Measurements from ENCODE around the gene KCNS3. TPM values are rescaled to one million over a fixed set of nuclear protein-coding genes. Genes with fewer than 3 reads are reported as not detected.

The KCNS3 gene, protein sequence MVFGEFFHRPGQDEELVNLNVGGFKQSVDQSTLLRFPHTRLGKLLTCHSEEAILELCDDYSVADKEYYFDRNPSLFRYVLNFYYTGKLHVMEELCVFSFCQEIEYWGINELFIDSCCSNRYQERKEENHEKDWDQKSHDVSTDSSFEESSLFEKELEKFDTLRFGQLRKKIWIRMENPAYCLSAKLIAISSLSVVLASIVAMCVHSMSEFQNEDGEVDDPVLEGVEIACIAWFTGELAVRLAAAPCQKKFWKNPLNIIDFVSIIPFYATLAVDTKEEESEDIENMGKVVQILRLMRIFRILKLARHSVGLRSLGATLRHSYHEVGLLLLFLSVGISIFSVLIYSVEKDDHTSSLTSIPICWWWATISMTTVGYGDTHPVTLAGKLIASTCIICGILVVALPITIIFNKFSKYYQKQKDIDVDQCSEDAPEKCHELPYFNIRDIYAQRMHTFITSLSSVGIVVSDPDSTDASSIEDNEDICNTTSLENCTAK
- 1.0 and 1.3 TPM in 2 replicates for total RNA-seq

DNA sequence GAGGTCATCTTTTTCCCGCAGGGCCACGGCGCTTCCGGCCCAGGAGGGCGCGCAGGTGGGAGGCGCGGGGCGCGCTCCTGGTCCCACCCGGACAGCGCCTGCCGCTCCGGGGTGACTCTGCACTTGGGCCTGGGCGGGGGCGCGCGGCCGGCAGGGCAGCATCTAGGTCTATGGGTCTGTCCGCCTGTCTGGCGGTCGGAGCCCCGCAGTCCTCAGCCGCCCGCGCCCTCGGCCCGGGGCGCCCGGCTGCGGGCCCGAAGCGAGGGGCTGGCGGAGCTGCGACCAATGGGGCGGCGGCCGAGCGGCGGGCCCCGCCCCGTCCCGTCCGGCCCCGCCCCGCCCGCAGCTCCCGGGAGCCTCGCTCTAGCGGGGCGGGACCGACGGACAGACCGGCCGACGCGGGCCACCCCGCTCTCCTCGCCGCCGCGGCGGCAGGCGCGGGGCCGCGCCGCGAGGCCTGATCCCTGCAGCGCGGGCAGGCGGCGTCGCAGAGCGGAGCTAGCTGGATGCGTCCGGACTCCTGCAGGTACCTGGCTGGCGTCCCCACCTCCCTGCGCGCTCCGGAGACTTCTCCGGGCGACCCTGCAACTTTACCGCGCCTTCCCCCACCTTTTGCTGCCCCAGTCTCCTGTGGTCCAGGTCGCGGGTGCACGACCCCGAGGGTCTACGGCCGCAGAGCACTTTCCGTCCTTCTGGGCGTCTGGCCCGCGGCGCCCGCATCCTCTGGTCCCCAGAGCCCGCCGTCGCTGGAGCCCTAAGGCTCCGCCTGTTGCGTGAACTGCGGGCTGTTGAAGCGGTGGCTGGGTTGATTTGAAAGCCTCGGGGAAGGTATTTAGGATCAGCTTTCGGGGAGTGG lies at the start of gene KCNS3:
KCNS3 (plus strand) TSS at position 387 of the 856 bp plus-strand sequence. CDS start 52,342 bp downstream, outside the sequence.

Other genes with a start within 250 kb of the KCNS3 start
- 16.0 and 28.8 TPM in 2 replicates for gene SMC6, start 124.9 kb upstream of the KCNS3 start, total RNA-seq
- 4.3 and 22.8 TPM in 2 replicates for gene GEN1, start 124.5 kb upstream of the KCNS3 start, total RNA-seq
- not detected in 2 replicates for gene MSGN1, start 62.2 kb upstream of the KCNS3 start, total RNA-seq

Measured in smooth muscle cell of trachea (primary cell).